ENCODE measurements around the gene FITM2. TPM values are rescaled to one million over a fixed set of nuclear protein-coding genes. Genes with fewer than 3 reads are reported as not detected.

Gene FITM2
- total and polyA plus RNA-seq, 2 donors (not counting 1 experiment from before 2014, with no cell fraction given), result 2.0 to 4.3 TPM

DNA sequence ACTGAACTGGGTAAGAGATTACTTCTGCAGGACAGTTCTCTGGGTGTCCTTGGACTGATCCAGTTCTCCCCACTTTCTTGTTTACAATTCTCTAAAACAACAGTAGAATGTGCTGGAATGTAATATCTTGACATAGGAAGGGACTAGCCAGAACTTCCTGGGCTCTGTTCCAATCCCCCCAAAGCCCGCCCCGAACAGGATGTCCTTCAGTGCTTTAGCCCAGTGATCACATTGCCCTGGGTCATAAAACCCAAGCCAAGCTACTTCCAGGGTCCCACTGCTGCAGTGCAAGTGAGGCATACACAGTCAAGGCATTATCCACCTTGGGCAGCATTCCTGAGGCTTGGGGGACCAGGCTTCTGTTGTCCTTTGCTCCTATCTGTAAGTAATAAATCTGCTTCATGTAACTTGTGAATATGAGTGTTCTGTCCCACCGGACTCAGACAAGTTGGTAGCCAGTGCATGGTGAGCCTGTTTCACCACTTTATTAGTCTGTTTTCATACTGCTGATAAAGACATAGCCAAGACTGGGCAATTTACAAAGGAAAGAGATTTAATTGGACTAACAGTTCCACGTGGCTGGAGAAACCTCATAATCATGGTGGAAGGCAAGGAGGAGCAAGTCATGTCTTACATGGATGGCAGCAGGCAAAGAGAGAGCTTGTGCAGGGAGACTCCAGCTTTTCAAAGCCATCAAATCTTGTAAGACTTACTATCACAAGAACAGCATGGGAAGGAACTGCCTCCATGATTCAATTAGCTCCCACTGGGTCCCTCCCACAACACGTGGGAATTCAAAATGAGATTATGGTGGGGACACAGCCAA, 23.5 kb downstream of the FITM2 start:
- H2AFZ ChIP-seq (ENCODE audit: insufficient read depth, low read depth, low read length, poor library complexity, severe bottlenecking), result no peak overlapping the region
- H3K36me3 ChIP-seq (replicated peaks in 1 of 2; ENCODE audit: control extremely low read depth in 1 of 2, control insufficient read depth in 1 of 2, extremely low read depth in 1 of 2, insufficient read depth in 2 of 2, low read length in 1 of 2), result no peaks in the 10 kb centered on the region
- no peaks in the 10 kb centered on the region for H3K79me2 ChIP-seq (ENCODE audit: control insufficient read depth, insufficient read depth, low read length)
- H3K27ac Mint-ChIP-seq, result no peak overlapping the region
- H3K9me3 Mint-ChIP-seq (ENCODE audit: insufficient read depth), result peaks cover 2% of the 10 kb centered on the region
- ATAC-seq (ENCODE audit: low read depth) (no peak), DNase-seq (no peak)
- POLR2A ChIA-PET, result no interaction called here
- H3K4me2 ChIP-seq (replicated peaks; ENCODE audit: low read depth, low read length, poor library complexity, severe bottlenecking), result no peak overlapping the region
- WGBS (ENCODE audit: insufficient coverage), result 78% methylated on average over 3 of the region's 5 CpGs
- peaks cover 0 to 2% (median 0%) of the 10 kb centered on the region in 3 donors for H3K9me3 ChIP-seq (ENCODE audit: control extremely low read depth in 1 of 3, control insufficient read depth in 2 of 3, insufficient read depth in 1 of 3, low read length in 2 of 3)
- H3K4me3 ChIP-seq (ENCODE audit: control extremely low read depth in 1 of 5, extremely low read depth in 1 of 5, insufficient read depth in 1 of 5, low read depth in 2 of 5, low read length in 4 of 5), result no peak overlapping the region
- H4K20me1 ChIP-seq (ENCODE audit: control insufficient read depth, insufficient read depth, low read length, poor library complexity, severe bottlenecking), result no peaks in the 10 kb centered on the region
- H3K27me3 ChIP-seq (replicated peaks in 1 of 4; ENCODE audit: control extremely low read depth in 1 of 4, control insufficient read depth in 3 of 4, insufficient read depth in 4 of 4, low read length in 3 of 4), result no peaks in the 10 kb centered on the region
- H3K9ac ChIP-seq (ENCODE audit: low read length), result no peak overlapping the region
- no peak overlapping the region for H3K27ac ChIP-seq (ENCODE audit: low read length in 2 of 2)
- no peaks in the 10 kb centered on the region for H3K4me1 Mint-ChIP-seq
- H3K27me3 Mint-ChIP-seq, result no peaks in the 10 kb centered on the region
- H3K4me1 ChIP-seq (ENCODE audit: control insufficient read depth in 2 of 2, insufficient read depth in 2 of 2, low read length in 2 of 2), result no peaks in the 10 kb centered on the region
- H3K4me3 Mint-ChIP-seq, result no peak overlapping the region
- TF ChIP-seq, protein P1, sequence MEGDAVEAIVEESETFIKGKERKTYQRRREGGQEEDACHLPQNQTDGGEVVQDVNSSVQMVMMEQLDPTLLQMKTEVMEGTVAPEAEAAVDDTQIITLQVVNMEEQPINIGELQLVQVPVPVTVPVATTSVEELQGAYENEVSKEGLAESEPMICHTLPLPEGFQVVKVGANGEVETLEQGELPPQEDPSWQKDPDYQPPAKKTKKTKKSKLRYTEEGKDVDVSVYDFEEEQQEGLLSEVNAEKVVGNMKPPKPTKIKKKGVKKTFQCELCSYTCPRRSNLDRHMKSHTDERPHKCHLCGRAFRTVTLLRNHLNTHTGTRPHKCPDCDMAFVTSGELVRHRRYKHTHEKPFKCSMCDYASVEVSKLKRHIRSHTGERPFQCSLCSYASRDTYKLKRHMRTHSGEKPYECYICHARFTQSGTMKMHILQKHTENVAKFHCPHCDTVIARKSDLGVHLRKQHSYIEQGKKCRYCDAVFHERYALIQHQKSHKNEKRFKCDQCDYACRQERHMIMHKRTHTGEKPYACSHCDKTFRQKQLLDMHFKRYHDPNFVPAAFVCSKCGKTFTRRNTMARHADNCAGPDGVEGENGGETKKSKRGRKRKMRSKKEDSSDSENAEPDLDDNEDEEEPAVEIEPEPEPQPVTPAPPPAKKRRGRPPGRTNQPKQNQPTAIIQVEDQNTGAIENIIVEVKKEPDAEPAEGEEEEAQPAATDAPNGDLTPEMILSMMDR (IDR thresholded peaks at IDR 0.05), result no peak
- no peak for TF ChIP-seq EZH2 (IDR thresholded peaks at IDR 0.05; ENCODE audit: borderline replicate concordance, insufficient read depth, low read depth, low read length, poor library complexity, severe bottlenecking)
- CTCF ChIA-PET, result interaction anchor here (0.5 kb wide), 1 partner anchor 261 kb away, joined by 3 read pairs; no protein-coding TSS in a partner anchor
- intact Hi-C loops (cut with micrococcal nuclease), result no loop called here

- Histone ChIP-seq H3K79me2 (ENCODE audit: control insufficient read depth, insufficient read depth, low read length) (no peaks in the 10 kb centered on the region), H3K9ac (ENCODE audit: low read length) (no peak overlapping the region), H3K4me3 (ENCODE audit: control extremely low read depth in 1 of 5, extremely low read depth in 1 of 5, insufficient read depth in 1 of 5, low read depth in 2 of 5, low read length in 4 of 5) (no peak overlapping the region), H3K27ac (ENCODE audit: low read length in 2 of 2) (no peak overlapping the region), H3K27me3 (replicated peaks in 1 of 4; ENCODE audit: control extremely low read depth in 1 of 4, control insufficient read depth in 3 of 4, insufficient read depth in 4 of 4, low read length in 3 of 4) (no peaks in the 10 kb centered on the region), H3K4me2 (replicated peaks; ENCODE audit: low read depth, low read length, poor library complexity, severe bottlenecking) (no peak overlapping the region), H4K20me1 (ENCODE audit: control insufficient read depth, insufficient read depth, low read length, poor library complexity, severe bottlenecking) (no peaks in the 10 kb centered on the region), H3K36me3 (replicated peaks in 1 of 2; ENCODE audit: control extremely low read depth in 1 of 2, control insufficient read depth in 1 of 2, extremely low read depth in 1 of 2, insufficient read depth in 2 of 2, low read length in 1 of 2) (no peaks in the 10 kb centered on the region), H3K9me3 (ENCODE audit: control extremely low read depth in 1 of 3, control insufficient read depth in 2 of 3, insufficient read depth in 1 of 3, low read length in 2 of 3) (peaks cover 0 to under 1% (median 0%) of the 10 kb centered on the region in 3 donors), H2AFZ (ENCODE audit: insufficient read depth, low read depth, low read length, poor library complexity, severe bottlenecking) (no peak overlapping the region), H3K4me1 (ENCODE audit: control insufficient read depth in 2 of 2, insufficient read depth in 2 of 2, low read length in 2 of 2) (no peaks in the 10 kb centered on the region)
- DNase-seq, result no peak
- H3K27me3 Mint-ChIP-seq, result no peaks in the 10 kb centered on the region
- no peak for TF ChIP-seq EZH2 (IDR thresholded peaks at IDR 0.05; ENCODE audit: borderline replicate concordance, insufficient read depth, low read depth, low read length, poor library complexity, severe bottlenecking)
- TF ChIP-seq, protein P1 (IDR thresholded peaks at IDR 0.05), result no peak
- H3K27ac Mint-ChIP-seq, result no peak overlapping the region
- intact Hi-C loops (cut with micrococcal nuclease), result no loop called here
- ChIA-PET POLR2A (no interaction called here), CTCF (no interaction called here)
- peaks cover 2% of the 10 kb centered on the region for H3K9me3 Mint-ChIP-seq (ENCODE audit: insufficient read depth)
- WGBS (ENCODE audit: insufficient coverage), result no CpG with 5 or more reads among the region's 1 CpG
- no peak for ATAC-seq (ENCODE audit: low read depth)
- no peak overlapping the region for H3K4me3 Mint-ChIP-seq
- no peaks in the 10 kb centered on the region for H3K4me1 Mint-ChIP-seq
These were observed 27.0 kb downstream of the FITM2 start for GRCh38 chr20:44284032-44284431.
